Activated naive CD4-positive, alpha-beta T cell treated with anti-CD3 and anti-CD28 coated beads, Interleukin-2, amount 10 ng/mL, durations not matched to agents 7 days and 5 days (primary cell): ENCODE results near the gene PSENEN.
A peak's percentile ranks its signal among the peaks of the same experiment; 100 is the strongest.

Experiments
- CTCF ChIA-PET: fragments of 350-600 bp; sonication (Branson Sonifier 250); formaldehyde crosslinking; loops from one replicate; lab custom pipeline; 2021; ENCODE audit warnings: antibody characterized with exemption; lab: Charles Lee
- DNase-seq: peaks from one replicate; pipeline ENCODE4 v3.0.0-alpha.2; 2020
- H3K27ac Mint-ChIP-seq: one replicate; pipeline ENCODE4 v1.8.0; 2021; ENCODE audit warnings: mild to moderate bottlenecking, moderate library complexity, mixed read lengths
- H3K27me3 Mint-ChIP-seq: one replicate; pipeline ENCODE4 v1.8.0; 2021; ENCODE audit warnings: mild to moderate bottlenecking, mixed read lengths
- H3K36me3 Mint-ChIP-seq: one replicate; pipeline ENCODE4 v1.8.0; 2021; ENCODE audit warnings: mixed read lengths
- H3K4me1 Mint-ChIP-seq: one replicate; pipeline ENCODE4 v1.8.0; 2021; ENCODE audit warnings: mixed read lengths
- H3K4me3 Mint-ChIP-seq: one replicate; pipeline ENCODE4 v1.8.0; 2021; ENCODE audit warnings: mild to moderate bottlenecking, moderate library complexity, mixed read lengths
- H3K9me3 Mint-ChIP-seq: one replicate; pipeline ENCODE4 v1.8.0; 2021; ENCODE audit warnings: mixed read lengths

The PSENEN gene

DNA sequence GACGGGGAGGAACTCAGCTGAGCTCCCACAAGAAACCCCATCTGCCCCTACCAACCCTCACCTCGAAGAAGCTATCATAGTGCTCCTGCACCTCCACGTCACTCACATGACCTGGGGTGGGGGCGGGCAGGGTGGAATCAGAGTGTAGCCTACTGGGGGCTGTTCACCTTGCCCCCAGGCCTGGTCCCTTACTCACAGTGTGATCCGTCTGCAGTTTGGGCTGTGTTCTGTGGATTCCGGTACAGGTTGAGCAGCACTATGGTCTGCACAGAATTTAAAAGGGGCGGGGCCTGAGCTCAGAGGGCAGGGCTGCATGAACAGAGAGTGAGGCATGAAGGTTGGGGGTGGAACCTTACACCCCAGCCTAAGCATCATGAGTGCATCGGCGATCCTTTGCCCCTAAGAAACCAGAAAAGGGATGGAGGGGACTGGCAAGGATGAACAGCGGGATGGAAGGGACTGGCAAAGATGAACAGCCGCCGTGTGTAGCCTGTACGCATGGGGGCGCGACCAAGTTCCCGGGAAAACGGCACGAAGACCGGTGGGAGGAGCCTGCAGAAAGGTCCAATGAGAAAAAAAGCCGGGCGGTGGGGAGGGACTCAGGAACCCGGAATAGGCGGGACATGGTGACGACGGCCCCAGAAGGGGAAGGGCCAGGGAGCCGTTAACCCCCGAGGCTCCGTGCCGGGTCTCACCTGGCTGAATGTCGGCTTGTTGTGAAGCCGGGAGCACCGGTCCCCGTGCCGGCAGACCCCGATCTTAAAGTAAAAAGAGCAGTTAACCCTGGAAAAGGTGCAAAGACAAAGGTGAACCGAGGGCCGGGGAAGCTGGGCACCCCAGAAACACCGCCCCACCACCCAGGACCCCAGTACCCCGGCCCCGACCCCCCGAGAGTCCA, 772 bp upstream of the PSENEN start:
- Mint-ChIP-seq H3K27me3 (no peaks in the 10 kb centered on the region), H3K4me3 (peak overlapping the region; percentile 100), H3K4me1 (peaks cover 68% of the 10 kb centered on the region), H3K9me3 (no peaks in the 10 kb centered on the region), H3K27ac (peak overlapping the region; percentile 99), H3K36me3 (peaks cover 25% of the 10 kb centered on the region)
- CTCF ChIA-PET, result interaction anchor here (1.2 to 1.7 kb wide), 4 partner anchors 26 to 75 kb away, joined by 3 to 7 read pairs (median 4); no protein-coding TSS in a partner anchor
- peak; percentile 96 for DNase-seq

GRCh38 chr19:35746087-35746462, 624 bp downstream of the PSENEN start:
- CTCF ChIA-PET, result interaction anchor here (1.2 kb wide), 1 partner anchor 51 kb away, joined by 4 read pairs; no protein-coding TSS in a partner anchor
- Mint-ChIP-seq H3K27ac (peak overlapping the region; percentile 99), H3K4me3 (peak overlapping the region; percentile 100), H3K4me1 (peaks cover 68% of the 10 kb centered on the region), H3K9me3 (no peaks in the 10 kb centered on the region), H3K36me3 (peaks cover 25% of the 10 kb centered on the region), H3K27me3 (no peaks in the 10 kb centered on the region)
- no peak for DNase-seq

- CTCF ChIA-PET, result interaction anchor here (1.2 kb wide), 1 partner anchor 52 kb away, joined by 4 read pairs; no protein-coding TSS in a partner anchor
Measured at GRCh38 chr19:35746531-35746930, 1.1 kb downstream of the PSENEN start.

GRCh38 chr19:35748106-35749020, 2.9 kb downstream of the PSENEN start, which contains the start of gene LIN37:
LIN37 (plus strand) TSS chr19:35748576; CDS start chr19:35748725, 149 bp downstream.
- CTCF ChIA-PET, result interaction anchor here (0.6 to 1.4 kb wide), 5 partner anchors 11 to 160 kb away, joined by 3 to 8 read pairs (median 5); no protein-coding TSS in a partner anchor
- DNase-seq, result peak; percentile 99
- peak within 1 kb of the TSS; percentile 95 for H3K4me3 Mint-ChIP-seq
- H3K27ac Mint-ChIP-seq, result peak within 1 kb of the TSS; percentile 95
- peaks cover 54% of the 10 kb centered on the region for H3K4me1 Mint-ChIP-seq
- no peaks in the 10 kb centered on the region for H3K27me3 Mint-ChIP-seq
- H3K36me3 Mint-ChIP-seq, result peaks cover 21% of the 10 kb centered on the region
- H3K9me3 Mint-ChIP-seq, result no peaks in the 10 kb centered on the region

More at GRCh38 chr19:35746531-35746930, 1.1 kb downstream of the PSENEN start:
- peak overlapping the region; percentile 100 for H3K4me3 Mint-ChIP-seq
- no peaks in the 10 kb centered on the region for H3K27me3 Mint-ChIP-seq
- no peak for DNase-seq
- H3K36me3 Mint-ChIP-seq, result peaks cover 25% of the 10 kb centered on the region
- H3K4me1 Mint-ChIP-seq, result peaks cover 68% of the 10 kb centered on the region
- H3K27ac Mint-ChIP-seq, result peak overlapping the region; percentile 99
- no peaks in the 10 kb centered on the region for H3K9me3 Mint-ChIP-seq

DNA sequence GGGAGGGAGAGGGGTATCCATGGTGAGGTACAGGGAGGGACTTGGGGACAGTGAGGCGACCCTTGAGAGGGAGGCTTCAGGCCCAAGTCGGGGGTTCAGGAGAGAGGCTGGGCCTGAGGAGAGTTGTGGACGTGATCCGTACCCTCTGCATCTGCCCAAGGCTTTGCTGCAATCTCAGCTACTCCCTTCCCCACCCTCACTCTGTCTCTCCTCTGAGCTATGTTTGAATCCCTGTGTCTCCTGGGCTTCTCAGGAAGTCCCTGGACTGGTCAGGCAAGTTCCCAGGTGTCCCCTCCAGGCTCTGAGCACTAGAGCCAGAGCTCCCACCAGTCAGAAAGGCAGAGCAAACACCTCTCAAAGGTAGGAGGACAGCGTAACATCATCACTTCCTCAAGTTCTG, 4.7 kb downstream of the PSENEN start:
- Mint-ChIP-seq H3K27ac (no peak overlapping the region), H3K27me3 (no peaks in the 10 kb centered on the region), H3K4me3 (peak overlapping the region; percentile 54), H3K4me1 (peaks cover 46% of the 10 kb centered on the region), H3K9me3 (no peaks in the 10 kb centered on the region), H3K36me3 (peaks cover 21% of the 10 kb centered on the region)
- CTCF ChIA-PET, result interaction anchor here (1.0 kb wide), 1 partner anchor 15 kb away, joined by 3 read pairs; no protein-coding TSS in a partner anchor
- no peak for DNase-seq

- H3K4me1 Mint-ChIP-seq, result peaks cover 42% of the 10 kb centered on the region
- no peak for DNase-seq
- H3K27ac Mint-ChIP-seq, result no peak overlapping the region
- H3K36me3 Mint-ChIP-seq, result peaks cover 16% of the 10 kb centered on the region
- H3K4me3 Mint-ChIP-seq, result no peak overlapping the region
- H3K27me3 Mint-ChIP-seq, result peaks cover 6% of the 10 kb centered on the region
- no peaks in the 10 kb centered on the region for H3K9me3 Mint-ChIP-seq
- CTCF ChIA-PET, result interaction anchor here (1.0 to 1.3 kb wide), 2 partner anchors 14 to 180 kb away, joined by 3 read pairs; no protein-coding TSS in a partner anchor
Measured at GRCh38 chr19:35751839-35752745, 6.6 kb downstream of the PSENEN start.

DNA sequence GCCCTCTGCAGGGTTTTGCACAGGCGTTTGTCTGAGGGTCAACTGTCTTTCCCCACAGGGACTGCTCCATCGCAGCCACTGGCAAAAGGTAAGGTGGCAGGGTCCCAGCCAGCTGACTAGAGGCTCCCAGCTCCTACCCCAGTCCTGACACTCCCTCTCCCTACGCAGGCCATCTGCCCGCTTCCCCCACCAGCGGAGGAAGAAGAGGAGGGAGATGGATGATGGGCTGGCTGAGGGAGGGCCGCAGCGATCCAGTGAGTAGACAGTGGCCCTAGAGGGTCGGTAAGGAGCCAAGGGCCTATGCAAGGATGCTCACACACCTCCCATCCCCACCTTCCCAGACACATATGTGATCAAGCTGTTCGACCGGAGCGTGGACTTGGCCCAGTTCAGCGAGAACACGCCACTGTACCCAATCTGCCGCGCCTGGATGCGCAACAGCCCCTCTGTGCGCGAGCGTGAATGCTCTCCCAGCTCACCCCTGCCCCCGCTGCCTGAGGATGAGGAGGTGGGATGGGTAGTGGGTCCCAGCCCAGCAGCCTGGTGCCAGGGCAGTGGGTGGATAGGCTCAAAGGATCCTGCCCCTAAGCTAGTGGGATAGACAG, 7.4 kb downstream of the PSENEN start:
- H3K4me3 Mint-ChIP-seq, result no peak overlapping the region
- H3K9me3 Mint-ChIP-seq, result no peaks in the 10 kb centered on the region
- H3K27ac Mint-ChIP-seq, result no peak overlapping the region
- peaks cover 11% of the 10 kb centered on the region for H3K27me3 Mint-ChIP-seq
- H3K36me3 Mint-ChIP-seq, result peaks cover 15% of the 10 kb centered on the region
- DNase-seq, result no peak
- CTCF ChIA-PET, result interaction anchor here (1.3 kb wide), 1 partner anchor 13 kb away, joined by 3 read pairs; no protein-coding TSS in a partner anchor
- H3K4me1 Mint-ChIP-seq, result peaks cover 41% of the 10 kb centered on the region

DNA sequence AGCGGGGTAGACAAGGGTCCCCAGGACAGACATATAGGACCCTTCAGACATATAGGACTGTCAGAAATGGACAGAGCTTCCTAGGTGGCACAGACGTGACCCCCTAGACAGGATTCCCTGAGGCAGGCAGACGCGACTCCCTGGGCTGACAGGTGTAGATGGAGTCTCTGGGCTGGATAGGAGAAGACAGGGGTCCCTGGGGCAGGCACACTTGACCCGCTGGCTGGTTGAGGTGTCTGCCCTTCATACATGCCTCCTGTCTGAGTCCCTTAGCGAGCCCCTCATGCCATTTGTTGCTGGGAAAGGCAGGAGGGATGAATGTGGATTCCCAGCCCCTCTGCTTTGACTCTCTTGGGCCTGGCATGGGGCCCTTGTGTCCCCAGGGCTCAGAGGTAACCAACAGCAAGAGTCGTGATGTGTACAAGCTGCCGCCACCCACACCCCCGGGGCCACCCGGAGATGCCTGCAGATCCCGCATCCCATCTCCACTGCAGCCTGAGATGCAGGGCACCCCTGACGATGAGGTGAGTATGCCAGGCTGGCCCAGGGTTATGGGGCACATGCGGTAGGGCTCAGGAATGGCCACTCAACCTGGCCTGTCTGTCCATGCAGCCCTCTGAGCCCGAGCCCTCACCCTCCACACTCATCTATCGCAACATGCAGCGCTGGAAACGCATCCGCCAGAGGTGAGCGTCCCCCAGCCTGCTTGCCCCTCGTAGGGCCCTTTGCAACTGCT, 8.4 kb downstream of the PSENEN start:
- Mint-ChIP-seq H3K27me3 (peaks cover 13% of the 10 kb centered on the region), H3K9me3 (no peaks in the 10 kb centered on the region), H3K27ac (no peak overlapping the region), H3K36me3 (peaks cover 17% of the 10 kb centered on the region), H3K4me1 (peaks cover 39% of the 10 kb centered on the region), H3K4me3 (no peak overlapping the region)
- no peak for DNase-seq
- CTCF ChIA-PET, result no interaction called here

GRCh38 chr19:35754370-35755130, 9.1 kb downstream of the PSENEN start:
- Mint-ChIP-seq H3K4me3 (peak overlapping the region; percentile 32), H3K4me1 (peaks cover 42% of the 10 kb centered on the region)
- CTCF ChIA-PET, result no interaction called here

GRCh38 chr19:35755131-35755549, 9.7 kb downstream of the PSENEN start:
- CTCF ChIA-PET, result no interaction called here
- Mint-ChIP-seq H3K9me3 (no peaks in the 10 kb centered on the region), H3K4me1 (peaks cover 42% of the 10 kb centered on the region), H3K27me3 (peaks cover 13% of the 10 kb centered on the region), H3K36me3 (peaks cover 22% of the 10 kb centered on the region), H3K4me3 (peak overlapping the region; percentile 32), H3K27ac (no peak overlapping the region)
- no peak for DNase-seq

More at GRCh38 chr19:35754370-35755130, 9.1 kb downstream of the PSENEN start:
- DNase-seq, result no peak
- Mint-ChIP-seq H3K27me3 (peaks cover 13% of the 10 kb centered on the region), H3K9me3 (no peaks in the 10 kb centered on the region), H3K36me3 (peaks cover 18% of the 10 kb centered on the region), H3K27ac (no peak overlapping the region)

DNA sequence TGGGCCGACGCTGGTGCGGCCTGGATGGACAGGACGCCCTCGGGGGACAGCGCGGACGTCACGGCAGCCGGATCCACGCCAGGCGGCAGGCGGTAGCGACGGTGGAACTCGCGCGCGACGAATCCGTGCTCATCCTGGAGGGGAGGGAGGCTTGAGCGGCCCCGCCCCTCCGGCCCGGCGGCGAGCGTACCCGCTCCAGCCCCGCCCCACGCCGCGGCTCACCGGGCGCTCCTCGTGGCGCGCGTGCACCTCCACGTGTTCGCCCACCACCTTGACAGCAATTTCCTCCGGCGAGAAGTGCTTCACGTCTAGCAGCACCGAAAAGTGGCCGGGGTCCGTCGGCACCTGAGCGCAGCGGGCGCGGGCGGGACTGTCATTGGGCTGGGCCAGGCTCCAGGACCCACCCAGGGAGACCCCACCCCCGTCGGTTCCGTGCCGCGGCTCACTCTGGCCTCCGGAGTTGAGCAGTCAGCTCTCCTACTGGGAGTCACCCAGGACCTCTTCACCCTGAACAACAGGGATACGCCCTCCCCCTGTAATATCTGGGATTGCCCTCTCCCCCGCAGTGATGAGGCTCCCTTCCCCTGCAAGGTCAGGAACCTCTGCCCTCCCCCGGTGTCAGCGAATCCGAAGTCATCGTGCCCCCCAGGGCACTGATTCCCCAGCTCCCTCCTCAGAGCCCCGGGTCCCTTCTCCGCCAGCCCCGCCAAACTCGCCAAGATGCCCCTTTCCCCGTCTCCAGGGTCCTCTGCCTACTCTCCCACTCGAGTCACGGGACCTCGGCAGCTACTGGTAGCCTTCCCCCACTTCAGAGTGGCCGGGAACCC, 10.3 kb downstream of the PSENEN start:
- H3K27ac Mint-ChIP-seq, result peak overlapping the region; percentile 77
- H3K4me3 Mint-ChIP-seq, result peak overlapping the region; percentile 44
- peaks cover 13% of the 10 kb centered on the region for H3K27me3 Mint-ChIP-seq
- CTCF ChIA-PET, result no interaction called here
- DNase-seq, result peak; percentile 62
- peaks cover 44% of the 10 kb centered on the region for H3K4me1 Mint-ChIP-seq
- H3K36me3 Mint-ChIP-seq, result peaks cover 25% of the 10 kb centered on the region
- H3K9me3 Mint-ChIP-seq, result no peaks in the 10 kb centered on the region
